WI38 (cell line): ENCODE data around the gene PELI2.

ENCODE experiments used
- H3K4me3 ChIP-seq: 2 replicates; pipeline ENCODE4 v1.5.1; 2011; ENCODE audit warnings: low read depth, mild to moderate bottlenecking, control low read depth, low read length
- TF ChIP-seq, protein P1 (sequence below): IDR thresholded peaks from 2 replicates; pipeline ENCODE4 v1.5.1; 2012; ENCODE audit warnings: low read depth, mild to moderate bottlenecking, control low read depth, low read length

Gene PELI2

DNA sequence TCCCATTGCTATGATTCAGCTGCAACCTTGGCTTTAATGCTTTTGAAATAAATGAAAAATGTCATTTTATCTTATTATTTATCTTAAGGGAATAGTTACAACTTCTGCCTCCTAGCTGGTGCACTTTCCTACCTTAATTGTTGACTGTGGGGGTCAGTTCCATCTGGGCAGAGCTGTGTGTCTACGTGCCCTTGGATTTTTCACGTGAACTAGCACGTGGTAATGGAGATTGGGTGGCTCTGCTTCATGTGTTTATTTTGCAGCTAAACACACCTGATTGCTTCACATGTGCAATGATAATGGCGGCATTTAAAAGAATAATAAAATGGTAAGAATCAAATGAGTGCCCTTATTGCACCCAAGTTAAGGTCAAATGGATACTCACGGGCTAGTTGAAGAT, 10.6 kb upstream of the PELI2 start:
- H3K4me3 ChIP-seq: no peak overlapping the region
- TF ChIP-seq, protein P1, sequence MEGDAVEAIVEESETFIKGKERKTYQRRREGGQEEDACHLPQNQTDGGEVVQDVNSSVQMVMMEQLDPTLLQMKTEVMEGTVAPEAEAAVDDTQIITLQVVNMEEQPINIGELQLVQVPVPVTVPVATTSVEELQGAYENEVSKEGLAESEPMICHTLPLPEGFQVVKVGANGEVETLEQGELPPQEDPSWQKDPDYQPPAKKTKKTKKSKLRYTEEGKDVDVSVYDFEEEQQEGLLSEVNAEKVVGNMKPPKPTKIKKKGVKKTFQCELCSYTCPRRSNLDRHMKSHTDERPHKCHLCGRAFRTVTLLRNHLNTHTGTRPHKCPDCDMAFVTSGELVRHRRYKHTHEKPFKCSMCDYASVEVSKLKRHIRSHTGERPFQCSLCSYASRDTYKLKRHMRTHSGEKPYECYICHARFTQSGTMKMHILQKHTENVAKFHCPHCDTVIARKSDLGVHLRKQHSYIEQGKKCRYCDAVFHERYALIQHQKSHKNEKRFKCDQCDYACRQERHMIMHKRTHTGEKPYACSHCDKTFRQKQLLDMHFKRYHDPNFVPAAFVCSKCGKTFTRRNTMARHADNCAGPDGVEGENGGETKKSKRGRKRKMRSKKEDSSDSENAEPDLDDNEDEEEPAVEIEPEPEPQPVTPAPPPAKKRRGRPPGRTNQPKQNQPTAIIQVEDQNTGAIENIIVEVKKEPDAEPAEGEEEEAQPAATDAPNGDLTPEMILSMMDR: no peak

DNA sequence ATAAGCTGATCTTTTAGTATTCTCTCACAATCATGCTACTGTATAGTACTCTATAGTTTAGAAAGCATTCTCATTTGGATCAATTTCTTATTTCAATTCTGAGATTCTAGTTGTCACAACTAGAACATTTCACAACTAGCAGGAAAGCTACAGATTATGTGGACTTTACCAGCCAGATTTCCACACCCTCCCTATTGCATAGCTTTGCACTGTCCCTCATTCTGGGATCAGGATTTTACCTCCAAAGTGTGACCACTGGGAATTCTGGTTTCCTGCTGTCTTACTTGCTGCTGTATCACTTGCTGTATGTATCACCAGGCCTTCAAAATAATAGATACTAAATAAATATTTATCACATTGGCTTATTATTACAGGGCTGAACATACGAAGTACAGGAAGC, 10.2 kb upstream of the PELI2 start:
- H3K4me3 ChIP-seq: no peak overlapping the region
- TF ChIP-seq, protein P1: no peak

DNA sequence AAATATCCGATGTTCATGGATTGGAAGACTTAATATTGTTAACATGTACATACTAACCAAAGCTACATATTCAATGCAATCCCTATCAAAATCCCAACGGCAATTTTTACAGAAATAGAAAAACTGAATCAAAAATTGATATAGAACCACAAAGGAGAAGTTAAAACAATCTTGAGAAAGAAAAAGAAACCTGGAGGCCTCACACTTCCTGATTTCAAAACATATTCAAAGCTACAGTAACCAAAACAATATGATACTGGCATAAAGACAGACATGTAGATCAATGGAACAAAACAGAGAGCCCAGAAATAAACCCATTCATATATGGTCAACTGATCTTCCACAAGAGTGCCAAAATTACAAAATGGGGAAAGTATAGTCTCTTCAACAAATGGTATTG, 5.4 kb upstream of the PELI2 start:
- TF ChIP-seq, protein P1: no peak
- H3K4me3 ChIP-seq: no peak overlapping the region

DNA sequence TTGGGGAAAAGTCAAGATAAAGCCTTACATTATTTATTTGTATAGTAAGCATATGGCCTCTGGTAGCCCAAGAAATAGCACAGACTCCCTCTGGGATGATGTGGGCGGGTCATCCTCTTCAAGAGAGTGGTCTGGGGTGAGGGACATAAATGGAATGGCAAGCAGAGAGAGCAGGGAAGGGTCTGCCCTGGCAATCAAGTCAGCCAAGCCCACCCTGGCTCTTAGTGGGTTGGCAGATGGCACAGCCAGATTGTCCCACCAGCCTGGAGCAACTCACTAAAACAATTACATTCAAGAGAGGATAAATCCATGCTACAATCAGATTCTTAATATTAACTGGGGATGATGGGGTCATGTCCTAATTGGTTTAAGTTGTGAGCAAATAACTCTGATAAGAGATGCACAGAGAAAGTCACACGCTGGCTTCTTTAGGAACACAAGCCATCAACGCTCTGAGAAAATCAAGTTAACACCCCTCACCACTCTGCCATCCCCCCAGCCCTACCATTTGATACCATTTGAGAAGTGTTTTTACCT, 2.8 kb upstream of the PELI2 start:
- no peak overlapping the region for H3K4me3 ChIP-seq
- TF ChIP-seq, protein P1: no peak

DNA sequence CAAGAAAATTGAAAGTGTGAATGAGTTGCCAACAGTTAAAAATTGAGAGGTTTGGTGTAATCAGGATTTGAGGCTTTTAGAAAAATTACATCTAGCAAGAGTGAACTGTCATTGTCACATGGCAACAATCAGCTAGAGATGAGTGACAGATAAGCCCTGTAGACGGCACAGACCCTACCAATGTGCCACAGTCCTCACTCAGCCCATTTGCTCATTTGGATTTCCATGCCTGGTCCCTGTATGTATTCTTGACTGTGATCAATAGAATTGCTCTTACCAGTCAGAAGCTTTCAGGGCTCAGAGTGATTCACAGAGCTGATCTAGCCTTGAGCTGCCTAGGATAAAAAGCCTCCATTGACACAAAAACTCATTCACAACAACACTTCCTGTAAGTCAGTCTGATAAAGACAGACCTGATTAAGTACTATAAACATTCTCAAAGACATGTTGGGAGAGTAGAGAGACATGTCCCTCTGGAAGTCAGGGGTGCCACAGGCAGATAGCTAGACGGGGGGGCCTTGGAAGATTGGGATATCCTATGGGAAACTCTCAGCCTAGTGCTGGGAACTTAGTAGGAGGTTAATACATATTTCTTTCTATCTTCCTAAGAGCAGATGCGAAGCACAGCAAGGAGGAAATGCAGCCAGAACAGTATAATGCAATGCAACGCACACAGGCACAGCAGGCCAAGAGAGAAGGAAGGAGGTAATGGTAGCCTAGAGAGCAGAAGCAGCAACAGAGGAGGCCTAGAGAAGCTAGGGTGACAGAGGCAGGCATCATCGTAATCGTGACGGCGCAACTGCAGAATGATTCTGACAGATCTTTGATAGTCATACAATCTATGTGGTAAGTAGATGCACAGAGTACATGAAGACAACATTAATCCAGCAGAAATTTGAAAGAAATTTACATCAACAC, 2.0 kb upstream of the PELI2 start:
- TF ChIP-seq, protein P1: no peak
- no peak overlapping the region for H3K4me3 ChIP-seq

DNA sequence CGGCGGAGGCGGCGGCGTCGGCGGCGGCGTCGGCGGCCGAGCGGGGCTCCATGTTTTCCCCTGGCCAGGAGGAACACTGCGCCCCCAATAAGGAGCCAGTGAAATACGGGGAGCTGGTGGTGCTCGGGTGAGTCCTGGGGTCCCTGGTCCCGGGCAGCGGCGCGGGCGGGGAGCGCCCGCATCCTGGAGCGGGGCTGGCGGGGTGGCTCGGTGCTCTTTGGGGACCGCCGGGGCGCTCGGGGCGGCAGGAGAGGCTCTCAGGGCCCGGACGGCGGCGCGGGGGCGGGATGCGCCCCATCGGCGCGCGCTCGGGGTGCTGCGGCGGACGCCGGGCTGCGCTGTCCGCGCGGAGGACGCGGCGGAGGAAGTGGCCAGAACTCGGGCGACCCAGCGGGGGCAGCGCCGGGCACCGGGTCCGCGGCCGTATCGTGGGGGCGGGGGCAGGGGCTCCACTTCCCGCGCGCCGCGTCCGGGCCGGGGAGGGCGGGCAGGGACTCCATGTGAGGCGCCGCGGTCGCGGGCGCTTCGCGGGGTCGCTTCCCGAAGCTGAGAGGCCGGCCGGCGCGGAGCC, 485 bp downstream of the PELI2 start:
- H3K4me3 ChIP-seq: peak overlapping the region; percentile 82
- TF ChIP-seq, protein P1: no peak

DNA sequence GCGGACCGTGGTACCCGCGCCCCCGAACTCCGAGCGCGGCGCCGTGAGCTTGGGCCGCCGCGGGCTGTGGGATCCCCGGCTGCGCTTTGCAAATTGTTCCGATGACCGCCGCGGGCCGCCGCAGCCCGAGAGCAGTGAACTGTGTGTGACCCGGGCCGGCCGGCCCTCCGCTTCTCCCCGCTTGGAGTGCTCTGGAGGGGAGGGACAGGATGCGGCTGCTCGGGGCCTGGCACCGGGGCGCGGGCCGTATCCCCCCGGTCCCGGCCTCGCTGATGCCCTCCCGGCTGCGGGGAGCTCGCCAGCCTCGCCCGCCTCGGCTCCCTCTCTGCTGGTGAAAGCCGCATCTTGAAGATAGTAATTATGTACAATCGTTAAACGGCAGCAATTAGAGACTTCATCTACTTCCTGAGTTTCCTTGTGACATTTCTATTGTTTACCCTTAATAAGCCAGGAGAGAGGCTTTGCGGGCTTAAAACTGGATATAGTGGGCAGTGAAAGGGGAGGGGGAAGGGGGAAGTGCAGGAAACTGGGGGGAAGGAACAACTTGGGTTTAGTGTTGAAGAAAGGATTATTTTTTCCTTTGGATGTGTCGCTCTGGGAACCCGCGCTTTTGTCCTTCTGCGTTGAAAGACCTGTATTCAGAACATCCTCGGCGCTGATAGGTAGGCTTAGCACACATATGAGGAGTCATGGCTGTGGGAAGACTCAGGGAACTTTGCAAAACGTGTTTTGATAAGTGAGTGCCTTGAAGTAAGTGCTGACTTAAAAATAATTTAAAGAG, 1.2 kb downstream of the PELI2 start:
- TF ChIP-seq, protein P1: no peak
- H3K4me3 ChIP-seq: peak overlapping the region; percentile 82
